ENCODE data around the gene CALN1.
A peak's percentile ranks its signal among the peaks of the same experiment; 100 is the strongest.
"Not testable (repeated sequence)": the region's sequence is repeated elsewhere in the genome, so short reads cannot be mapped to it uniquely, and the experiment has no call there.

The CALN1 gene

DNA sequence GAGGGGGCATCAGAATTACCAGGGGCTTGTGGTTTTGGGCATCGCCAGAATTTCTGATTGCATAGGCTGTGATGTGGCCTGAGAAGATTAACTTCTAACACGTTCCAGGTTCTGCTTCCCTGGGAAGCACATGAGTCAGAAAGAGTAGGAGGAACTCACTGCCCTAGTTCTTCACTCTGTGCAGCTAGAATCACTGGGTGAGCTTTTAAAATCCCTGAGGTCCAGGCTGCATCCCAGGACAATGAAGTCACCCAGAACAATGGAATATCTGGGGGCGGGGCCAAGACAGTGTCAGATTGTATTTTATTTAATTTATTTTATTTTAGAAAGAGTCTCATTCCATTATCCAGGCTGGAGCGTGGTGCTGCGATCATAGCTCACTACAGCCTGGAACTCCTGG is 636.5 kb downstream of the CALN1 start:
- DNase-seq = no peak

DNA sequence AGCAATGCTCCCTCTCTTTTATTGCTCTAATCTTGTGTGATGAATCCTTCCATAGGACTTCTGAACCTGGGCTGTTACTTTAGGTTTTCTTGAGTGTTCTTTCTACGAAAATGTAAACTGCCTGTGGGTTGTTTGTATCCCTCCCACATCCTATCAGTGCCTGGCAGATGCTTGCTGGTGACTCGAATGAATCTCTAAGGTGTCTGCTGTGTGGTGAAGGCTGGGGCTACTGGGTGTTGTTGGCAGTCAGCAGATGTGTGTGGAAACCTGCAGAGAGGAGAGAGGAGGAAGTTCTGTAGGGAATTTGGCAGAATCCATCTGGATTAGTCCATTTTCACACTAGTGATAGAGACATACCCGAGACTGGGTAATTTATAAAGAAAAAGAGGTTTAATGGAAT is 639.4 kb downstream of the CALN1 start:
- DNase-seq = no peak

DNA sequence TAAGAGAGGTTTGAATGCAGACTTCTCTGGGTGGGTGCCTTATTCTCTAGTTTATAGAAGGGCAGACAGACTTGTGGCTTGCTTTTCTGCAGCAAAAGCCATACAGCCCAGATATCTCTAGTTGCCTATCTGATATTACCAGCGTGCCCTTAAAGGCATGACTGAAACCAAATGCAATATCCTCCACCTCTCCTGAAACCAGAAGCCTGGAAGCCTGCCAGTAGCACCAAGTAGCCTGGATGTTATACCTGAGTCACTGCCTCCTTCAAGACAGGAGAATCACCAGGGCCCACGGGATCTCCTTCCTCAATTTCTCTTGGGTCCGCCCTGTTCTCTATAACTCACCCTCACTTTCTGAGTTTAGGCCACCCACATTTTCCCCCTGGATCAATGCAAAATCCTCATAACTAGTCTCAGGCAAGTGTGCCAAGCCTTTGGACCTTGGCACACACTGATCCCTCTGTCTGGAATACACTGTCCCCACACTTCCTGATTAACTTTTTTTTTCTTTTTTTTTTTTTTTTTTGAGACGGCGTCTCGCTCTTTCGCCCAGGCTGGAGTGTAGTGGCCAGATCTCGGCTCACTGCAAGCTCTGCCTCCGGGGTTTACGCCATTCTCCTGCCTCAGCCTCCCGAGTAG is 641.8 kb downstream of the CALN1 start:
- DNase-seq = no peak

DNA sequence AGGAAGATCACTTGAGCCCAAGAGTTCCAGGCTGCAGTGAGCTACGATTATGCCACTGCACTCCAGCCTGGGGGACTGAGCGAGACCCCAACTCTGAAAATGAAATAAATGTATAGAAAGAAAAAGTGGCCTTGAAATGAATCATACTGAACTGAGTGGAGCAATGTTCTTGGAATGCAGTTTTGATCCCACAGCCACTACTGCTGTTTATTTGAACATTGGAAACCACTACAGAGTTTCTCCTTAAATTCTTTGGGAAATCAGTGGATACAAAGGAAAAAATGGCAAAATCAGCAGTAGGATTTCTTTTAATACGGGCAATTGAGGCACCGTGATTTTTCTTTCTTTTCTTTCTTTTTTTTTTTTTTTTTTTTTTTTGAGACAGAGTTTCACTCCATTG is 642.8 kb downstream of the CALN1 start:
- no peak for DNase-seq

DNA sequence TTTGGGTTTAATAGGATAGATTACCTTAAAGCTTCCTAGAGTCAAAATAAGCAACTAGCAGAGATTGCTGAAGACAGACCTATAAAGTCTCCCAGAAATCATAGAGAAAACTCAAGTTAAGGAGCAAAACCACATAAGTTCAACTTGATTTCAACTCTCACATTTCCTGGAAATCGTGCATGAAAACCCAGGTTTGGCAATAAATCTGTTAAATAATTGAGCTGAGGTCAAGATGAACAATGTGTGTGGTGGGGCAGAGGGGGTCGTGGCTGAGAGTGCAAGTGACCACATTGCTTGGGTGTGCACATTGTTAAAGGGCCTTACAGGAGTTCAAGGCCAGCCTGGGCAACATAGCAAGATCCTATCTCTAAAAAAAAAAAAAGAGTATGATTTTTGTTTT is 643.7 kb downstream of the CALN1 start:
- DNase-seq = no peak

- DNase-seq = no peak
These were observed 646.1 kb downstream of the CALN1 start for GRCh38 chr7:71766016-71766415.

DNA sequence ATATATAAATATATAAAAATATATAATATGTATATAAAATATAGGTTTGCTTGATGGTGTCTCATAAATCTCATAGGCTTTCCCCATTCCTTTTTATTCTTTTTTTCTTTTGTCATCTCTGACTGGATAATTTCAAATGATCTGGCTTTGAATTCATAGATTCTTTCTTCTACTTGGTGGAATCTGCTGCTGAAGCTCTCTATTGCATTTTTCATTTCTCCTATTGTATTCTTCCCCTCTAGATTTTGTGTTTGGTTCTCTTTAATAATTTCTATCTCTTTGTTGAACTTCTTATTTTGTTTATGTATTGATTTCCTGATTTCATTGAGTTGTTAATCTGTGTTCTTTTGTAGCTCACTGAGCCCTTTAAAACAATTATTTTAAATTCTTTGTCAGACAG is 650.8 kb downstream of the CALN1 start:
- DNase-seq = no peak

DNA sequence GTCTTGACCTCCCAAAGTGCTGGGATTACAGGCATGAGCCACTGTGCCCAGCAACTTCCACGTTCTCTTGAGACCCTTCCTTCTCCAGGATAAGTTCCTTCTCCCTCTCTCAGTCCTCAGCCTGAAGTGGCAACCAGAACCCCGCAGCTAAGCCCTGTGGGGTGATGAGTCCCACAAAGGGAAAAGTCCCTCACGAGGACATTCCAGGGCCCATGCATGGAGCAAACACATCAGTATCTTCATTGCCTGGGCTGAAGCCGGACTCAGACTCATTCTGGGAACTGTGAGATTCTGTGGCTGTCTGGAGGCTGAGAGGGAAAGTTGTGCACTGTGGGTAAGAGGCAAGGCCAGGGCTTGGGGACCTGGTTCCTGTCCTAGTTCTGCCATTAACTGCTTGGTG is 657.3 kb downstream of the CALN1 start:
- DNase-seq = no peak

GRCh38 chr7:71753956-71754664 is 658.0 kb downstream of the CALN1 start:
- DNase-seq = no peak

DNA sequence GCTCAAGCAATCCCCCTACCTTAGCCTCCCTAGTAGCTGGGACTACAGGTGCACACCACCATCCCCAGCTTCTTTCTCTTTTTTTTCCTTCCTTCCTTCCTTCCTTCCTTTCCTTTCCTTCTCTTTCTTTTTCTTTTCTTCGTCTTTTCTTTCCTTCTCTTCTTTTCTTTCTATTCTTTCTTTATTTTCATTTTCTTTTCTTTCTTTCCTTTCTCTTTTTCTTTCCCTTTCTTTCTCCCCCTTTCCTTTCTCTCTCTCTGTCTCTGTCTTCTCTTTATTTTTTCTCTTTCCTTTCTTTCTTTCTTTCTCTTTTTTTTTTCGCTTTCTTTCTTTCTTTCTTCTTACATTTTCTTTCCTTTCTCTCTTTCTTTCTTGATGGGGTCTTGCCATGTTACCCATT is 658.9 kb downstream of the CALN1 start:
- DNase-seq = no peak

- no peak for DNase-seq
These were observed 659.8 kb downstream of the CALN1 start for GRCh38 chr7:71752171-71752935.

DNA sequence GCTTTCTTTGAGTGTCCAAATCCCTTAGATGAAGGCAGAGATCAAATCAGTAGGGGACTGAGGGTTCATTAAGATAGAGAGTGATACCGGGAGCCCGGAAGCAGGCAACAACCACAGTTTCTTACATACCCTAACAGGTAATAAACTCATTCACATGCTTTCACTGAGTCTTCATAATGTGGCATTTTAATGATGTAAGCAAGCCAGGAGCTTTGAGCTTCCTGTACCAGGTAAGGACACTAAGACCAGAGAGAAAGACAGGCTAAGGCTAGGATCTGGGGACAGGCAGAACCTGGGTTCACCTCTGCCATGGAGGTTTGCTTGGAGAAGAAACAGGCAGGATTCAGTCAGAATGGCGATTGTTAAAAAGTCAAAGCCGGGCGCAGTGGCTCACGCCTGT is 661.8 kb downstream of the CALN1 start:
- DNase-seq = no peak

- peak; percentile 48 for DNase-seq
These were observed 666.1 kb downstream of the CALN1 start for GRCh38 chr7:71746006-71746405.

DNA sequence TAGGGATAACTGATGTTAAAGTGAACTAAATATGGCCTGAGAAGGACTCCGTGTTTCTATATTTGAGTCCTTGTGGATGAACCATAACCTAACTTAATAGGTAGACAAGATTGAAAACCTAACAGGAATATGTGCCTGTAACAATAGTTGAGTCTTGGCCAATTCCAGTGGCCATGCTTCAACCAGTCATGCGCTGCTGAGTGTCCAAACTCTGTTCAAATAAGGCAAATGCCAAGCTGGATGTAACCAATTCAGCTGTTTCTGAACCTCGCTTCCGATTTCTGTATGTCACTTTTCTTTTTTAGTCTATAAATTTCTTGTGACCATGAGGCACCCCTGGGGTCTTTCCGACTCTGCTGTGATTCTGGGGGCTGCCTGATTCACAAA is 672.0 kb downstream of the CALN1 start:
- no peak for DNase-seq

DNA sequence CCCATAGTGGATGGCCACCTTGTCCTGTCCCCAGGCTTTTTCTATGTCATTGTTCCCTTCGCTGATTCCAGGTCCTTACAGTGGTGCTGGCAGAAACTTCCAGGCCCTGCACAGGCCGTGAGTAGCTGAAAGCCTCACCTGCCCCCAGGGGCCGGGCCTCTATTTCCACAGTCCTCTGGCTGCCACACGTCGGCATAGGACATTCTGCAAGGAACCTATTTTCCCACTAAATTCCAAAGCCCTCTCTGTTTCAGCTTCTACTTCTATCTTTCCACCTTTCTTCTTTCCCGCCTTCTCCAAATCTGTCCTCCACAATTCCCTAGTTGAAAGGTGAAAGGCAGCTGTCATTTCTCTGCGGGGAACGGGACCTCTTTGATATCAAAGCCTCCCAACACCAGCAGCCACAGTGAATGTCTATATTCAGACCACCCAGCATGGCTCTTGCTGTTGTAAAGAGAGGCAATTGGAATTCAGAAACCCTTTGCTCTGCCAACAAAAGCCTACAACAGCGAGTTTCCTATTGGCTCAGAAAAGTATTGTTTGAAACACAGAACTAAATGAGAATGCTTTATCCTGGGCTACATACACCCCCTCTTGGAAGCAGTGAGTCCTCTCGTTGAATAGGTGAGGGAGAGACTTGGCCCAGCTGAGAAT is 672.5 kb downstream of the CALN1 start:
- DNase-seq = no peak

DNA sequence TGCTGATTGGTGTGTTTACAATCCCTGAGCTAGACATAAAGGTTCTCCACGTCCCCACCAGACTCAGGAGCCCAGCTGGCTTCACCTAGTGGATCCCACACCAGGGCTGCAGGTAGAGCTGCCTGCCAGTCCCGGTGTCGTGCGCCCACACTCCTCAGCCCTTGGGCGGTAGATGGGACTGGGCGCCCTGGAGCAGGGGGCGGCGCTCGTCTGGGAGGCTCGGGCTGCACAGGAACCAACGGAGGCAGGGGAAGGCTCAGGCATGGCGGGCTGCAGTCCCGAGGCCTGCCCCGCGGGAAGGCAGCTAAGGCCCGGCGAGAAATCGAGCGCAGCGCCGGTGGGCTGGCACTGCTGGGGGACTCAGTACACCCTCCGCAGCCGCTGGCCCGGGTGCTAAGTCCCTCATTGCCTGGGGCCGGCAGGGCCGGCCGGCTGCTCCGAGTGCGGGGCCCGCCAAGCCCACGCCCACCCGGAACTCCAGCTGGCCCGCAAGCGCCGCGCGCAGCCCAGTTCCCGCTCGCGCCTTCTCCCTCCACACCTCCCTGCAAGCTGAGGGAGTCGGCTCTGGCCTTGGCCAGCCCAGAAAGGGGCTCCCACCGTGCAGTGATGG is 674.1 kb downstream of the CALN1 start:
- DNase-seq = not testable (repeated sequence)

- no peak for DNase-seq
These were observed 676.1 kb downstream of the CALN1 start for GRCh38 chr7:71735961-71736556.

DNA sequence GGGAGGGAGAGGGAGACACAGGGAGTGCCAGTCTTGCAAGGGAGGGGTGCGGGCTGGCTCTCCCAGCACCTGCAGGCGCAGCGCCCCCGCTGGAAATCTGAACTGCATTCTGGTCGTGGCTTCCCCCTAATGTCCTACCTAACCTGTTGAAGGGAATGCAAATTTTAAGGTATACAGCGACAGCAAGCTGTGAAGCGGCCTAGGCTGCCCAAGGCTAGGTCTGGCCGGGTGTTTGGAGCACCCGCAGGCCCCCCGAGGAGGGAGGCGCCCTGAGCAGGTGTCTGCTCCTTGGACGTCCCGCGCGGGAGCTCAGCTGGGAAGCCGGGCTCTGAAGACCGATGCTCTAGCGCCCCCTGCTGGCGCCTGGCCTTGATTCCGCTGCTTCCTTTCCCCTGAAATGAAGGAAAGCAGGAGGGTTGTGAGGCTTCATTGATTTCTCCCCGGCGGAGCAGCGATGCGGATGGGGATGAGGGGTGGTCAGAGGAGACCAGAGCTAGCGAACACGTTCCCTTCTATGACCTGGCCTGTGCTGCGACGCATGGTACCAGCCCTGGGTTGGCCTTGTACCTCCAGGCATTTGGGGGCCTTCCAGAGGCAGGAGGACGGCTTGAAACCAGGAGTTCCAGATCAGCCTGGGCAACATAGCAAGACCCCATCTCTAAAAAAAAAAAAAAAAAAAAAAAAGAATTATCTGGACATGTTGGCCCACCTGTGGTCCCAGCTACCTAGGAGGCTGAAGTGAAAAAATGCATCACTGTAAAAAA is 678.8 kb downstream of the CALN1 start:
- peak; percentile 66 for DNase-seq

- no peak for DNase-seq
These were observed 680.4 kb downstream of the CALN1 start for GRCh38 chr7:71731740-71732139.

All from NCI-H524 treated with DMSO at 0.1 percent for 48 hours (cell line).